ENCODE results near the gene NT5DC1. TPM values are rescaled to one million over a fixed set of nuclear protein-coding genes. Genes with fewer than 3 reads are reported as not detected.

The NT5DC1 gene
- total RNA-seq, 1 donor from 2014 or later: 16.0 TPM

- peak overlapping the region; percentile 83 for H3K27ac Mint-ChIP-seq (ENCODE audit: unreplicated experiment)
- DNase-seq (ENCODE audit: extremely low spot score, unreplicated experiment): no peak
- H3K36me3 Mint-ChIP-seq (ENCODE audit: unreplicated experiment): peaks cover 2% of the 10 kb centered on the region
- peak overlapping the region; percentile 65 for H3K4me3 Mint-ChIP-seq (ENCODE audit: unreplicated experiment)
- H3K27me3 Mint-ChIP-seq (ENCODE audit: unreplicated experiment): no peaks in the 10 kb centered on the region
- TF ChIP-seq, protein P1, sequence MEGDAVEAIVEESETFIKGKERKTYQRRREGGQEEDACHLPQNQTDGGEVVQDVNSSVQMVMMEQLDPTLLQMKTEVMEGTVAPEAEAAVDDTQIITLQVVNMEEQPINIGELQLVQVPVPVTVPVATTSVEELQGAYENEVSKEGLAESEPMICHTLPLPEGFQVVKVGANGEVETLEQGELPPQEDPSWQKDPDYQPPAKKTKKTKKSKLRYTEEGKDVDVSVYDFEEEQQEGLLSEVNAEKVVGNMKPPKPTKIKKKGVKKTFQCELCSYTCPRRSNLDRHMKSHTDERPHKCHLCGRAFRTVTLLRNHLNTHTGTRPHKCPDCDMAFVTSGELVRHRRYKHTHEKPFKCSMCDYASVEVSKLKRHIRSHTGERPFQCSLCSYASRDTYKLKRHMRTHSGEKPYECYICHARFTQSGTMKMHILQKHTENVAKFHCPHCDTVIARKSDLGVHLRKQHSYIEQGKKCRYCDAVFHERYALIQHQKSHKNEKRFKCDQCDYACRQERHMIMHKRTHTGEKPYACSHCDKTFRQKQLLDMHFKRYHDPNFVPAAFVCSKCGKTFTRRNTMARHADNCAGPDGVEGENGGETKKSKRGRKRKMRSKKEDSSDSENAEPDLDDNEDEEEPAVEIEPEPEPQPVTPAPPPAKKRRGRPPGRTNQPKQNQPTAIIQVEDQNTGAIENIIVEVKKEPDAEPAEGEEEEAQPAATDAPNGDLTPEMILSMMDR (IDR thresholded peaks at IDR 0.05): no peak
- H3K4me1 Mint-ChIP-seq (ENCODE audit: unreplicated experiment): peaks cover 29% of the 10 kb centered on the region
- no peaks in the 10 kb centered on the region for H3K9me3 Mint-ChIP-seq (ENCODE audit: unreplicated experiment)
These were observed 151.1 kb downstream of the NT5DC1 start for GRCh38 chr6:116251568-116252384.

DNA sequence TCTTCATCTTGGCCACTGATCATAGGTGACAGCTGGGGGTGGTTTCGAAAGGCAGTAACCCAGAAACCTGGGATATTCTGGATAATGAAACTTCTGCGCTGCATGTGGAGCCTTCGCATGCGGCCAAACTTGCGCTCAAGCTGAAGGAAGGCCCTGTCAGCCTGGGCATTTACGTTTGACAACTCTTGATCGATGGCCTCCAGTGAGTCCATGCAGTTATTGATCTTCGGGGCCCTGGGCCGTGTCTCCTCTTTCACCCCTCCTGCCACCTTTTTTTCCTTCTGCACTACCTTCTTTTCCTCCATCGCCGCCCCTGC, 152.5 kb downstream of the NT5DC1 start:
- Mint-ChIP-seq H3K36me3 (ENCODE audit: unreplicated experiment) (peaks cover 2% of the 10 kb centered on the region), H3K27me3 (ENCODE audit: unreplicated experiment) (no peaks in the 10 kb centered on the region), H3K4me3 (ENCODE audit: unreplicated experiment) (no peak overlapping the region), H3K27ac (ENCODE audit: unreplicated experiment) (no peak overlapping the region), H3K4me1 (ENCODE audit: unreplicated experiment) (peaks cover 29% of the 10 kb centered on the region), H3K9me3 (ENCODE audit: unreplicated experiment) (no peaks in the 10 kb centered on the region)
- no peak for DNase-seq (ENCODE audit: extremely low spot score, unreplicated experiment)
- TF ChIP-seq, protein P1 (IDR thresholded peaks at IDR 0.05): no peak

DNA sequence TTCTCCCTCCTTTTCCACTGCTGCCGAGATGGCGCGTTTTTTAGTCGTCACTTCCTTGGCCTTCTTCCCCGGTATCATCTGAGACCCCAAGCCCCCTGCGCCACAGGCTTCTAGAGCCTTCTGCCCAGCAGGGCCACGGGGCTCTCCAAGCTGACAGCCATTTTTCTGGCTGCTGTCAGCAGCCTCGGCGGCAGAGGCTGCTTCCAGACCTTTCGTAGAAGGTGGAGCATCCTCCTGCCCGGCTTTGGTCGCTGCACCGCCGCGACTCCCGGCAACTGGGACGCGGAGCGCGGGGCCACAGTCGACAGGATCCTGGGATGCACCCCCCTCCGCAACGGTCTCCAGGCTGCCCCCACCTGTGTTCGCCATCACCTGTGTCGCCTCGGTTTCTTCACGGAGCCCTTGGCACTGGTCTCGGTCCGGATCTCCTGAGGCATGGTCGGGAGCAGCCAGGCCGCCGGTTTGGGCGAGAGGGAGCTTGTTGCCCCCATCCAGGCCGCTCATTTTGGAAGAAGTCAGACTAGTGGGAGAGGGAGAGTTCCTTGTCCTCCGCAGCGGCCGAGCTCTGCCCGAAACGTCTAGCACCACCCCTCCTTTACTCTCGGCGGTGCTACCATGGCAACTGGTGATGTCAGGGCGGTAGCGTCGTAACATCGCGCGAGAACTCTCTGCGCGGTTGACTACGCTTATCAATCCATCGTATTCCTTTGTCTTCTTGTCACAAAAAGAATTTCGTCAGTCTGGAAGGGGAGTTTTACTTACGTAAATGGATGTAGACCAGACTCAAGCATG, 153.0 kb downstream of the NT5DC1 start, which contains the start of gene TSPYL4:
Gene TSPYL4 (minus strand): TSS at position 571 of the 792 bp plus-strand sequence. CDS start 67 bp downstream, at position 504.
- TF ChIP-seq, protein P1 (IDR thresholded peaks at IDR 0.05): no peak
- no peak within 1 kb of the TSS for H3K27ac Mint-ChIP-seq (ENCODE audit: unreplicated experiment)
- no peaks in the 10 kb centered on the region for H3K27me3 Mint-ChIP-seq (ENCODE audit: unreplicated experiment)
- peaks cover 2% of the 10 kb centered on the region for H3K36me3 Mint-ChIP-seq (ENCODE audit: unreplicated experiment)
- no peaks in the 10 kb centered on the region for H3K9me3 Mint-ChIP-seq (ENCODE audit: unreplicated experiment)
- no peak within 1 kb of the TSS for H3K4me3 Mint-ChIP-seq (ENCODE audit: unreplicated experiment)
- peak; percentile 97 for DNase-seq (ENCODE audit: extremely low spot score, unreplicated experiment)
- peaks cover 29% of the 10 kb centered on the region for H3K4me1 Mint-ChIP-seq (ENCODE audit: unreplicated experiment)

DNA sequence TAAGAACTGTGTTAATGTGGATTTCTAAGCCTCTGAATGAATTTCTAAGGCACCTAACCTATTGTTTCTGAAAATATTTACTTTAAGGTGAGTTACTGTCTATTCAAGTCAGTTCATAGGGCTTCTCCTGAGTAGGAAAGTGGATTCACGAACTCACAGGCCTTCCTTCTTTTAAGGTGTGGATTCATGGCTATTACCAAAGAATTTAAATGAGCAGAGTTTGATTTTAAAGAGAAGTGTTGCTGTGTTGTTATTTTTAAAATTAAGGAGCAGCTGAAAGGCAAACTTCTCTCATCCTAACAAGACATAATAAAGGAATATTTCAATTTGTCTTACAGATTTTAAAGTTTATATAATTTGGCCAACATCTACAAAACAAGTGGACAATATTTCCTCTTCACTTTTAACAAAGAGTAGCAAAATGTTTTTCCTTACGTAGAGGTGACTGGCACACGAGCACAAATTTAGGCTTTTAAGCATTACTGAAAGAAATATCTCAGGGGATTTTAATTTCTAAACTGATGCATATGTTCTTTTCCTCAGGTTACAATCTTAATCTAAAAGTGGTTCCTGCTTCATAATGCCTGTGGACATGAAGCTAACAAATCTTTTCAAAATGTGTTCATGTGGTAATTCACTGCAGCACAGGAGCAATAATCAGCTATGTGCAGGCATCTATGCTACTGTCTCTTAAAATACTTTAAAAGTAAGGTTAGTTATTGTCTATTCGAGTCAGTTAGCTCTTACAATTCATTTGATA, 153.8 kb downstream of the NT5DC1 start:
- no peak overlapping the region for H3K27ac Mint-ChIP-seq (ENCODE audit: unreplicated experiment)
- H3K36me3 Mint-ChIP-seq (ENCODE audit: unreplicated experiment): peaks cover 2% of the 10 kb centered on the region
- H3K4me3 Mint-ChIP-seq (ENCODE audit: unreplicated experiment): no peak overlapping the region
- H3K27me3 Mint-ChIP-seq (ENCODE audit: unreplicated experiment): no peaks in the 10 kb centered on the region
- TF ChIP-seq, protein P1 (IDR thresholded peaks at IDR 0.05): no peak
- peaks cover 29% of the 10 kb centered on the region for H3K4me1 Mint-ChIP-seq (ENCODE audit: unreplicated experiment)
- DNase-seq (ENCODE audit: extremely low spot score, unreplicated experiment): no peak
- no peaks in the 10 kb centered on the region for H3K9me3 Mint-ChIP-seq (ENCODE audit: unreplicated experiment)
